ENCODE measurements around the gene TBL1X. TPM values are rescaled to one million over a fixed set of nuclear protein-coding genes. Genes with fewer than 3 reads are reported as not detected.

TBL1X gene
- total RNA-seq, 1 donor from 2014 or later = 15.4 TPM

GRCh38 chrX:9462456-9462855 lies 2.4 kb upstream of the TBL1X start:
- H3K9me3 ChIP-seq = no peaks in the 10 kb centered on the region
- intact Hi-C loops (cut with DNase I) = loop anchor here (2.0 to 10.0 kb wide), 4 partner anchors 22 to 598 kb away; no protein-coding TSS in a partner anchor
- no peak for DNase-seq (ENCODE audit: low spot score in 2 of 2)
- peaks cover 3 to 23% of the 10 kb centered on the region in 2 donors for H3K4me1 ChIP-seq
- H3K36me3 ChIP-seq = no peaks in the 10 kb centered on the region
- no peaks in the 10 kb centered on the region for H3K27me3 ChIP-seq
- H3K4me3 ChIP-seq = no peak overlapping the region
- TF ChIP-seq CTCF (IDR thresholded peaks at IDR 0.05) = no peak
- peak overlapping the region; percentile 7 to 39 for H3K27ac ChIP-seq

GRCh38 chrX:9465380-9466123 lies 694 bp downstream of the TBL1X start:
- peaks cover 3 to 33% of the 10 kb centered on the region in 2 donors for H3K4me1 ChIP-seq
- DNase-seq (ENCODE audit: low spot score in 2 of 2) = no peak
- peak in 1 of 3 experiments; percentile 22 for TF ChIP-seq CTCF (IDR thresholded peaks at IDR 0.05)
- intact Hi-C loops (cut with DNase I) = loop anchor here (2.0 to 10.0 kb wide), 4 partner anchors 67 to 601 kb away; no protein-coding TSS in a partner anchor
- H3K27ac ChIP-seq = peak overlapping the region; percentile 87 to 93
- no peaks in the 10 kb centered on the region for H3K36me3 ChIP-seq
- H3K9me3 ChIP-seq = no peaks in the 10 kb centered on the region
- peak overlapping the region; percentile 63 to 70 for H3K4me3 ChIP-seq
- H3K27me3 ChIP-seq = no peaks in the 10 kb centered on the region

- no peaks in the 10 kb centered on the region for H3K27me3 ChIP-seq
- DNase-seq (ENCODE audit: low spot score in 2 of 2) = peak in 1 of 2 donors; percentile 78
- peak overlapping the region; percentile 63 to 70 for H3K4me3 ChIP-seq
- H3K4me1 ChIP-seq = peaks cover 3 to 33% of the 10 kb centered on the region in 2 donors
- peak overlapping the region; percentile 87 to 93 for H3K27ac ChIP-seq
- H3K36me3 ChIP-seq = no peaks in the 10 kb centered on the region
- no peaks in the 10 kb centered on the region for H3K9me3 ChIP-seq
- intact Hi-C loops (cut with DNase I) = loop anchor here (5.0 to 10.0 kb wide), 3 partner anchors 66 to 601 kb away; no protein-coding TSS in a partner anchor
- TF ChIP-seq CTCF (IDR thresholded peaks at IDR 0.05) = no peak
Observed at GRCh38 chrX:9466124-9466495, 1.3 kb downstream of the TBL1X start.

GRCh38 chrX:9466736-9467135 lies 1.9 kb downstream of the TBL1X start:
- Histone ChIP-seq H3K4me3 (peak overlapping the region; percentile 63 to 70), H3K4me1 (peaks cover 3 to 35% of the 10 kb centered on the region in 2 donors), H3K36me3 (no peaks in the 10 kb centered on the region), H3K27me3 (no peaks in the 10 kb centered on the region), H3K9me3 (no peaks in the 10 kb centered on the region), H3K27ac (peak overlapping the region; percentile 87 to 93)
- TF ChIP-seq CTCF (IDR thresholded peaks at IDR 0.05) = no peak
- DNase-seq (ENCODE audit: low spot score in 2 of 2) = no peak
- intact Hi-C loops (cut with DNase I) = loop anchor here (5.0 to 10.0 kb wide), 3 partner anchors 66 to 602 kb away; no protein-coding TSS in a partner anchor

- no peak for DNase-seq (ENCODE audit: low spot score in 2 of 2)
- Histone ChIP-seq H3K4me1 (peaks cover 3 to 36% of the 10 kb centered on the region in 2 donors), H3K36me3 (no peaks in the 10 kb centered on the region), H3K4me3 (peak overlapping the region; percentile 63 to 70), H3K27me3 (no peaks in the 10 kb centered on the region), H3K9me3 (no peaks in the 10 kb centered on the region), H3K27ac (peak overlapping the region; percentile 87 to 93)
- intact Hi-C loops (cut with DNase I) = loop anchor here (5.0 to 10.0 kb wide), 3 partner anchors 65 to 602 kb away; no protein-coding TSS in a partner anchor
- TF ChIP-seq CTCF (IDR thresholded peaks at IDR 0.05) = no peak
Observed at GRCh38 chrX:9467146-9467545, 2.3 kb downstream of the TBL1X start.
